ENCODE measurements around the gene ATP6V1B1.

DNA sequence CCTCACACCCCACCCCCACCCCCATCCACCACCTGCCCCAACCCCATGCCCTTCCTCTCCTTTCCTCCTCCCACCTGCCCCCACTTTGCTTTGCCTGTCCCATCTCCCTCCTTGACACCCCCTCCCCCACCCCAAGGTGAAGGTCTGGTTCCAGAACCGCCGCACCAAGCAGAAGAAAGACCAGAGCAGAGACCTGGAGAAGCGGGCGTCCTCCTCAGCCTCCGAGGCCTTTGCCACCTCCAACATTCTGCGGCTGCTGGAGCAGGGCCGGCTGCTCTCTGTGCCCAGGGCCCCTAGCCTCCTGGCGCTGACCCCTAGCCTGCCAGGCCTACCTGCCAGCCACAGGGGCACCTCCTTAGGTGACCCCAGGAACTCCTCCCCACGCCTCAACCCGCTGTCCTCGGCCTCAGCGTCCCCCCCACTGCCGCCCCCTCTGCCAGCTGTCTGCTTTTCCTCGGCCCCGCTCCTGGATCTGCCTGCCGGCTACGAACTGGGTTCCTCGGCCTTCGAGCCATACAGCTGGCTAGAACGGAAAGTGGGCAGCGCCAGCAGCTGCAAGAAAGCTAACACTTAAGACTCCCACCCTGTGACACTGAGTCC, 3.0 kb upstream of the ATP6V1B1 start:
- TF ChIP-seq, protein P1, sequence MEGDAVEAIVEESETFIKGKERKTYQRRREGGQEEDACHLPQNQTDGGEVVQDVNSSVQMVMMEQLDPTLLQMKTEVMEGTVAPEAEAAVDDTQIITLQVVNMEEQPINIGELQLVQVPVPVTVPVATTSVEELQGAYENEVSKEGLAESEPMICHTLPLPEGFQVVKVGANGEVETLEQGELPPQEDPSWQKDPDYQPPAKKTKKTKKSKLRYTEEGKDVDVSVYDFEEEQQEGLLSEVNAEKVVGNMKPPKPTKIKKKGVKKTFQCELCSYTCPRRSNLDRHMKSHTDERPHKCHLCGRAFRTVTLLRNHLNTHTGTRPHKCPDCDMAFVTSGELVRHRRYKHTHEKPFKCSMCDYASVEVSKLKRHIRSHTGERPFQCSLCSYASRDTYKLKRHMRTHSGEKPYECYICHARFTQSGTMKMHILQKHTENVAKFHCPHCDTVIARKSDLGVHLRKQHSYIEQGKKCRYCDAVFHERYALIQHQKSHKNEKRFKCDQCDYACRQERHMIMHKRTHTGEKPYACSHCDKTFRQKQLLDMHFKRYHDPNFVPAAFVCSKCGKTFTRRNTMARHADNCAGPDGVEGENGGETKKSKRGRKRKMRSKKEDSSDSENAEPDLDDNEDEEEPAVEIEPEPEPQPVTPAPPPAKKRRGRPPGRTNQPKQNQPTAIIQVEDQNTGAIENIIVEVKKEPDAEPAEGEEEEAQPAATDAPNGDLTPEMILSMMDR (IDR thresholded peaks at IDR 0.05; ENCODE audit: low read depth, low read length, poor library complexity, severe bottlenecking), result no peak
- no peak for TF ChIP-seq EZH2phosphoT487 (IDR thresholded peaks at IDR 0.05; ENCODE audit: borderline replicate concordance, low read length)

All from DOHH2 (cell line).